Panc1 (cell line): Measurements from ENCODE around the gene TRDMT1. TPM values are rescaled to one million over a fixed set of nuclear protein-coding genes. Genes with fewer than 3 reads are reported as not detected.

ENCODE experiments used
- ATAC-seq: fragments of 200-7000 bp; cut with Tn5 transposase; 2 replicates; pipeline ENCODE4 v1.9.1; 2020; ENCODE audit warnings: mild to moderate bottlenecking, moderate library complexity
- BruUV-seq: library from RNA; stranded (reverse); fragments of 400-500 nt; replicated peaks from 2 replicates; lab custom pipeline; 2021; lab: Mats Ljungman, UMichigan
- CTCF ChIA-PET: fragments of 300-600 bp; sonication (Branson Sonifier 250); formaldehyde crosslinking; loops from one replicate; lab custom pipeline; 2022; ENCODE audit warnings: antibody characterized with exemption; lab: Charles Lee
- POLR2A ChIA-PET: fragments of 300-600 bp; sonication (Branson Sonifier 250); formaldehyde crosslinking; loops from one replicate; lab custom pipeline; 2022; ENCODE audit warnings: antibody characterized with exemption; lab: Charles Lee
- DNase-seq: peaks from one replicate; pipeline ENCODE4 v3.0.0-alpha.2; 2010; ENCODE audit warnings: low read depth, low spot score
- H3K27ac ChIP-seq: 2 replicates; pipeline ENCODE4 v1.5.1; 2011; ENCODE audit warnings: mild to moderate bottlenecking, low read length, inconsistent platforms
- H3K27me3 ChIP-seq: fragments of 200-500 bp; sonication (Bioruptor generic); 2 replicates; pipeline ENCODE4 v1.6.0; 2014; ENCODE audit warnings: low read length, inconsistent platforms; ENCODE audit not compliant: control insufficient read depth, insufficient read depth
- H3K36me3 ChIP-seq: fragments of 200-500 bp; sonication (Bioruptor generic); 2 replicates; pipeline ENCODE4 v1.5.1; 2014; ENCODE audit warnings: inconsistent platforms, mild to moderate bottlenecking, low read length, moderate library complexity; ENCODE audit not compliant: control insufficient read depth, insufficient read depth
- H3K4me1 ChIP-seq: 2 replicates; pipeline ENCODE4 v1.5.1; 2011; ENCODE audit warnings: inconsistent platforms, mild to moderate bottlenecking, low read length, moderate library complexity; ENCODE audit not compliant: control insufficient read depth, insufficient read depth
- H3K4me3 ChIP-seq, 2 experiments: 2 replicates each; pipeline ENCODE4 v1.5.1; 2011 to 2012; ENCODE audit warnings: low read depth in 2 of 2, low read length in 2 of 2, mild to moderate bottlenecking in 2 of 2, inconsistent platforms in 1 of 2, moderate library complexity in 1 of 2
- H3K9me3 ChIP-seq: fragments of 200-500 bp; sonication (Bioruptor generic); 2 replicates; pipeline ENCODE4 v1.5.1; 2014; ENCODE audit warnings: low read depth, mild to moderate bottlenecking, inconsistent platforms, low read length, moderate library complexity; ENCODE audit not compliant: control insufficient read depth, insufficient read depth
- POLR2AphosphoS5 ChIP-seq: IDR thresholded peaks from 2 replicates; pipeline ENCODE4 v1.6.1; 2012; ENCODE audit warnings: mild to moderate bottlenecking, low read depth, low read length, moderate library complexity
- SIN3A ChIP-seq: IDR thresholded peaks from 2 replicates; pipeline ENCODE4 v1.6.1; 2012; ENCODE audit warnings: low read depth, mild to moderate bottlenecking, low read length, moderate library complexity, borderline replicate concordance; ENCODE audit not compliant: insufficient read depth
- TCF7L2 ChIP-seq: IDR thresholded peaks from 2 replicates; pipeline ENCODE4 v1.6.1; 2011; ENCODE audit warnings: mild to moderate bottlenecking, low read depth, low read length, inconsistent platforms
- in situ Hi-C: cut with HindIII; loops from 2 replicates; pipeline ENCODE4 v1.10.0; 2016; ENCODE audit warnings: low sequenced_read_pairs, low pct_unique_long_range_greater_than_20kb
- intact Hi-C: fragments of 100-400 bp; cut with micrococcal nuclease; formaldehyde crosslinking; loops from one replicate; pipeline ENCODE4 v1.10.0; 2022; ENCODE audit not compliant: unreplicated experiment
- total RNA-seq: library from RNA; stranded (reverse); gene quantifications from one replicate; pipeline ENCODE4 v1.2.1, GENCODE V29; 2021; ENCODE audit not compliant: unreplicated experiment
- TF ChIP-seq, protein P1 (sequence below): fragments of 450-650 bp; IDR thresholded peaks from 2 replicates; pipeline ENCODE4 v1.5.1; 2017; ENCODE audit warnings: mild to moderate bottlenecking
- TF ChIP-seq, protein P2 (sequence below), 2 experiments: IDR thresholded peaks; 2 replicates each; pipeline ENCODE4 v1.6.1; 2011 to 2012; ENCODE audit warnings: low read depth in 2 of 2, control low read depth in 1 of 2, low read length in 1 of 2, mild to moderate bottlenecking in 1 of 2, moderate library complexity in 1 of 2; ENCODE audit not compliant: insufficient read depth in 1 of 2

Gene TRDMT1
- total RNA-seq, 1 experiment from 2014 or later = 7.6 TPM

DNA sequence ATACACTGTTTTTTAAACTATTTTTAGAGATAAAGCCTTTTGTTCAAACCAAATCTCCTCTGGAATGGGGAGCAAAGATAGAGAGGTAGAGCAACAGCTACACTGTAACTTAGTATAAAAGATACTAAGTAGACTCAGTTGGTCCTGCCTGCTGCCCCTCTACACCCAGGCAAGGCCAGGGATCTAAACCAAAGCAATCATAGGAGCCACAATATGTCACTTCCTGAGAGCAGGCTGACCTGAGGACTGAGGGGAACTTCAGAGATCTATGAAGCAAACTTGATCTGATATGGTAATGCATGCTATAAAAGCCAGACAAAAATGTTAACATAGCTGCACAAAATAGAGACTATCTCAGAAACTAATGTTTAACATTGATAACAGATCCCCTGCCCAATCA, 7.0 kb upstream of the TRDMT1 start:
- no peak overlapping the region for H3K4me3 ChIP-seq
- intact Hi-C loops = no loop called here
- POLR2A ChIA-PET = no interaction called here
- H3K9me3 ChIP-seq = no peaks in the 10 kb centered on the region
- H3K27ac ChIP-seq = peak overlapping the region; percentile 99
- no peak for ATAC-seq
- H3K4me1 ChIP-seq = peaks cover 53% of the 10 kb centered on the region
- CTCF ChIA-PET = no interaction called here
- in situ Hi-C loops = no loop called here
- H3K36me3 ChIP-seq = no peaks in the 10 kb centered on the region
- no peak for DNase-seq
- H3K27me3 ChIP-seq = no peaks in the 10 kb centered on the region
- TF ChIP-seq POLR2AphosphoS5 = no peak
- TF ChIP-seq, protein P1, sequence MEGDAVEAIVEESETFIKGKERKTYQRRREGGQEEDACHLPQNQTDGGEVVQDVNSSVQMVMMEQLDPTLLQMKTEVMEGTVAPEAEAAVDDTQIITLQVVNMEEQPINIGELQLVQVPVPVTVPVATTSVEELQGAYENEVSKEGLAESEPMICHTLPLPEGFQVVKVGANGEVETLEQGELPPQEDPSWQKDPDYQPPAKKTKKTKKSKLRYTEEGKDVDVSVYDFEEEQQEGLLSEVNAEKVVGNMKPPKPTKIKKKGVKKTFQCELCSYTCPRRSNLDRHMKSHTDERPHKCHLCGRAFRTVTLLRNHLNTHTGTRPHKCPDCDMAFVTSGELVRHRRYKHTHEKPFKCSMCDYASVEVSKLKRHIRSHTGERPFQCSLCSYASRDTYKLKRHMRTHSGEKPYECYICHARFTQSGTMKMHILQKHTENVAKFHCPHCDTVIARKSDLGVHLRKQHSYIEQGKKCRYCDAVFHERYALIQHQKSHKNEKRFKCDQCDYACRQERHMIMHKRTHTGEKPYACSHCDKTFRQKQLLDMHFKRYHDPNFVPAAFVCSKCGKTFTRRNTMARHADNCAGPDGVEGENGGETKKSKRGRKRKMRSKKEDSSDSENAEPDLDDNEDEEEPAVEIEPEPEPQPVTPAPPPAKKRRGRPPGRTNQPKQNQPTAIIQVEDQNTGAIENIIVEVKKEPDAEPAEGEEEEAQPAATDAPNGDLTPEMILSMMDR = no peak
- no peak for TF ChIP-seq SIN3A
- TF ChIP-seq, protein P2, sequence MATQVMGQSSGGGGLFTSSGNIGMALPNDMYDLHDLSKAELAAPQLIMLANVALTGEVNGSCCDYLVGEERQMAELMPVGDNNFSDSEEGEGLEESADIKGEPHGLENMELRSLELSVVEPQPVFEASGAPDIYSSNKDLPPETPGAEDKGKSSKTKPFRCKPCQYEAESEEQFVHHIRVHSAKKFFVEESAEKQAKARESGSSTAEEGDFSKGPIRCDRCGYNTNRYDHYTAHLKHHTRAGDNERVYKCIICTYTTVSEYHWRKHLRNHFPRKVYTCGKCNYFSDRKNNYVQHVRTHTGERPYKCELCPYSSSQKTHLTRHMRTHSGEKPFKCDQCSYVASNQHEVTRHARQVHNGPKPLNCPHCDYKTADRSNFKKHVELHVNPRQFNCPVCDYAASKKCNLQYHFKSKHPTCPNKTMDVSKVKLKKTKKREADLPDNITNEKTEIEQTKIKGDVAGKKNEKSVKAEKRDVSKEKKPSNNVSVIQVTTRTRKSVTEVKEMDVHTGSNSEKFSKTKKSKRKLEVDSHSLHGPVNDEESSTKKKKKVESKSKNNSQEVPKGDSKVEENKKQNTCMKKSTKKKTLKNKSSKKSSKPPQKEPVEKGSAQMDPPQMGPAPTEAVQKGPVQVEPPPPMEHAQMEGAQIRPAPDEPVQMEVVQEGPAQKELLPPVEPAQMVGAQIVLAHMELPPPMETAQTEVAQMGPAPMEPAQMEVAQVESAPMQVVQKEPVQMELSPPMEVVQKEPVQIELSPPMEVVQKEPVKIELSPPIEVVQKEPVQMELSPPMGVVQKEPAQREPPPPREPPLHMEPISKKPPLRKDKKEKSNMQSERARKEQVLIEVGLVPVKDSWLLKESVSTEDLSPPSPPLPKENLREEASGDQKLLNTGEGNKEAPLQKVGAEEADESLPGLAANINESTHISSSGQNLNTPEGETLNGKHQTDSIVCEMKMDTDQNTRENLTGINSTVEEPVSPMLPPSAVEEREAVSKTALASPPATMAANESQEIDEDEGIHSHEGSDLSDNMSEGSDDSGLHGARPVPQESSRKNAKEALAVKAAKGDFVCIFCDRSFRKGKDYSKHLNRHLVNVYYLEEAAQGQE (IDR thresholded peaks at IDR 0.05; ENCODE audit: insufficient read depth in 1 of 2, low read depth in 2 of 2, low read length in 1 of 2) = no peak
- no peak for TF ChIP-seq TCF7L2
- BruUV-seq = no TSS peak

DNA sequence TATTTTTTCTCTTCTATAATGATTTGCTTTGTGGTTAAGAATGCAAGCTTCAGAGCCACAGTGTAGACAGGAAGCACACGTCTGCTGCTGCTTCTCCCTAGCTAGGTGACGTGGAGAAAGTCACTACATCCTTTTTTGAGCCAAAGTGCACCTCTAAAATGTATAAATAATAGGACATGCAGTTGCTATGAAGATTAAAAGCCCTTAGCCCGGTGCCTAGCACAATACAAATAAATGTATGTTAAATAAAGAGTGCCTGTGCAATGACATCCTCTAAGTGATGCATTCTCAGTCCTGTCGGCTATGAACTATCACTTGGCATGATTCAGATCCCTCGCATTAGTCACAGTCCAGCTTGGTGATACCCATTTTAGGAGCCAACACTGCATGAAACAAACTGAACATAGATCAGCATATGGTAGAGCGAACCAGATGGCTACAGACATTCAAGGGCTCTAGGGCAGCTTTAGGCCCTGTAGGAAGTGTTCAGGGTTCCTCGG, 4.8 kb upstream of the TRDMT1 start:
- no peaks in the 10 kb centered on the region for H3K9me3 ChIP-seq
- intact Hi-C loops = no loop called here
- H3K27ac ChIP-seq = peak overlapping the region; percentile 99
- no peaks in the 10 kb centered on the region for H3K27me3 ChIP-seq
- ChIA-PET POLR2A (interaction anchor here (1.1 to 1.4 kb wide), 2 partner anchors 23 to 32 kb away, joined by 3 to 5 read pairs; no protein-coding TSS in a partner anchor), CTCF (no interaction called here)
- H3K4me1 ChIP-seq = peaks cover 42% of the 10 kb centered on the region
- no peak for DNase-seq
- no peaks in the 10 kb centered on the region for H3K36me3 ChIP-seq
- H3K4me3 ChIP-seq = peak overlapping the region; percentile 5 to 38; a peak in 2 of 4 replicates
- in situ Hi-C loops = no loop called here
- no peak for TF ChIP-seq TCF7L2
- peak; percentile 82 for ATAC-seq
- no TSS peak for BruUV-seq

DNA sequence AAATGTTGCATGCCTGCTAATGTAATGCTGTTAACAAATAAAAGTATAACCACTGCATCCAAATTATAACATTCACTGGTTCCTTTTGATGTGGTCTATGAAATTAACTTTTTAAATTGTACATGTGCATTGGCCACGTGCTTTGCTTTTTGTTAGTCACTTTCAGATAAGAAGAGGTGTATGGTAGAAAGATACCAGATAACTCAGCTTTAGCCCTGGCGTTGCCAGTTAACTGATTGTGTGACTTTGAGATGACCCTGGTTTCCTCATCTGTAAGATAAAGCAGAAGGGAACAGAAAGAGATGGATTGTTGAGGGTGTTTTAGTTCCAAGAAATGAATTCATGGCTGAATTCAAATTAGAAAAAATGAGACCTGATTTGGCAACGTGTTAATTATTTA, 1.9 kb upstream of the TRDMT1 start:
- CTCF ChIA-PET = no interaction called here
- intact Hi-C loops = no loop called here
- peaks cover 27% of the 10 kb centered on the region for H3K4me1 ChIP-seq
- no peaks in the 10 kb centered on the region for H3K36me3 ChIP-seq
- POLR2A ChIA-PET = no interaction called here
- H3K27ac ChIP-seq = peak overlapping the region; percentile 99
- BruUV-seq = no TSS peak
- no peaks in the 10 kb centered on the region for H3K27me3 ChIP-seq
- in situ Hi-C loops = no loop called here
- DNase-seq (no peak), ATAC-seq (no peak)
- H3K9me3 ChIP-seq = no peaks in the 10 kb centered on the region
- no peak overlapping the region for H3K4me3 ChIP-seq
- TF ChIP-seq, protein P2 (IDR thresholded peaks at IDR 0.05; ENCODE audit: insufficient read depth in 1 of 2, low read depth in 2 of 2, low read length in 1 of 2) = no peak
- TF ChIP-seq, protein P1 = no peak
- TF ChIP-seq TCF7L2 (no peak), SIN3A (no peak)
